Right atrium auricular region (tissue), 2 donors: ENCODE measurements around the gene NRDE2. TPM values are rescaled to one million over a fixed set of nuclear protein-coding genes. Genes with fewer than 3 reads are reported as not detected.

ENCODE experiments used
- DNase-seq: peaks from one replicate; pipeline ENCODE4 v3.0.0-alpha.2; 2019; ENCODE audit warnings: low spot score
- H3K27ac ChIP-seq, 2 donors: fragments of 200-600 bp; sonication (generic); 1 replicate in 1 of 2; 2 replicates in 1 of 2; pipeline ENCODE4 v1.5.1; 2016 to 2019
- H3K27me3 ChIP-seq, 2 donors: fragments of 200-600 bp; sonication (generic); one replicate each; pipeline versions ENCODE4 v1.5.1 to v1.6.0; 2017 to 2019
- H3K36me3 ChIP-seq: fragments of 200-600 bp; sonication (generic); one replicate; pipeline ENCODE4 v1.5.1; 2016
- H3K4me1 ChIP-seq, 2 donors: fragments of 200-600 bp; sonication (generic); one replicate each; pipeline versions ENCODE4 v1.5.1 to v1.6.0; 2017 to 2019
- H3K4me3 ChIP-seq, 2 donors: fragments of 200-600 bp; sonication (generic); 1 replicate in 1 of 2; 2 replicates in 1 of 2; pipeline ENCODE4 v1.5.1; 2017 to 2019; ENCODE audit warnings: mild to moderate bottlenecking in 1 of 2, moderate library complexity in 1 of 2
- H3K9me3 ChIP-seq, 2 donors: fragments of 200-600 bp; sonication (generic); one replicate each; pipeline ENCODE4 v1.5.1; 2019
- CTCF ChIP-seq, 2 donors: fragments of 200-600 bp; sonication (generic); IDR thresholded peaks; one replicate each; pipeline ENCODE4 v1.5.1; 2019; ENCODE audit warnings: antibody characterized with exemption in 2 of 2
- total RNA-seq, 2 donors: library from RNA; depleted of rRNA; stranded (reverse); fragments of >200 nt; gene quantifications; one replicate each; pipeline ENCODE4 v1.1.0, GENCODE V29; 2016

NRDE2 gene
- total RNA-seq, 2 donors from 2014 or later, result 5.9 to 6.9 TPM

GRCh38 chr14:90319634-90320541 lies 11.9 kb downstream of the NRDE2 start:
- no peak overlapping the region for H3K4me3 ChIP-seq
- no peaks in the 10 kb centered on the region for H3K4me1 ChIP-seq
- TF ChIP-seq CTCF (IDR thresholded peaks at IDR 0.05), result no peak

GRCh38 chr14:90319173-90319572 lies 12.6 kb downstream of the NRDE2 start:
- Histone ChIP-seq H3K4me1 (no peaks in the 10 kb centered on the region), H3K4me3 (no peak overlapping the region), H3K27ac (no peak overlapping the region), H3K27me3 (no peaks in the 10 kb centered on the region), H3K36me3 (peaks cover 16% of the 10 kb centered on the region), H3K9me3 (no peaks in the 10 kb centered on the region)
- TF ChIP-seq CTCF (IDR thresholded peaks at IDR 0.05), result no peak
- DNase-seq, result no peak

More at GRCh38 chr14:90319634-90320541, 11.9 kb downstream of the NRDE2 start:
- DNase-seq, result no peak
- Histone ChIP-seq H3K36me3 (peaks cover 14% of the 10 kb centered on the region), H3K27ac (no peak overlapping the region), H3K9me3 (no peaks in the 10 kb centered on the region), H3K27me3 (no peaks in the 10 kb centered on the region)

- no peaks in the 10 kb centered on the region for H3K9me3 ChIP-seq
- no peak for DNase-seq
- H3K27me3 ChIP-seq, result no peaks in the 10 kb centered on the region
- no peak for TF ChIP-seq CTCF (IDR thresholded peaks at IDR 0.05)
- H3K36me3 ChIP-seq, result peaks cover 25% of the 10 kb centered on the region
- no peak overlapping the region for H3K4me3 ChIP-seq
- no peak overlapping the region for H3K27ac ChIP-seq
- no peaks in the 10 kb centered on the region for H3K4me1 ChIP-seq
Observed at GRCh38 chr14:90318016-90318415, 13.7 kb downstream of the NRDE2 start.

- DNase-seq, result no peak
- no peaks in the 10 kb centered on the region for H3K27me3 ChIP-seq
- peaks cover 28% of the 10 kb centered on the region for H3K36me3 ChIP-seq
- no peak overlapping the region for H3K4me3 ChIP-seq
- no peak overlapping the region for H3K27ac ChIP-seq
- no peaks in the 10 kb centered on the region for H3K9me3 ChIP-seq
- no peaks in the 10 kb centered on the region for H3K4me1 ChIP-seq
- no peak for TF ChIP-seq CTCF (IDR thresholded peaks at IDR 0.05)
Observed at GRCh38 chr14:90317286-90317685, 14.5 kb downstream of the NRDE2 start.

GRCh38 chr14:90308561-90308960 lies 23.2 kb downstream of the NRDE2 start:
- Histone ChIP-seq H3K4me3 (no peak overlapping the region), H3K9me3 (no peaks in the 10 kb centered on the region), H3K4me1 (no peaks in the 10 kb centered on the region), H3K27me3 (no peaks in the 10 kb centered on the region), H3K36me3 (peaks cover 48% of the 10 kb centered on the region), H3K27ac (no peak overlapping the region)
- DNase-seq, result no peak
- no peak for TF ChIP-seq CTCF (IDR thresholded peaks at IDR 0.05)
